ENCODE results near the gene ENPP6. TPM values are rescaled to one million over a fixed set of nuclear protein-coding genes. Genes with fewer than 3 reads are reported as not detected.

ENPP6 gene
- total RNA-seq, 1 donor from 2014 or later: 4.8 TPM

DNA sequence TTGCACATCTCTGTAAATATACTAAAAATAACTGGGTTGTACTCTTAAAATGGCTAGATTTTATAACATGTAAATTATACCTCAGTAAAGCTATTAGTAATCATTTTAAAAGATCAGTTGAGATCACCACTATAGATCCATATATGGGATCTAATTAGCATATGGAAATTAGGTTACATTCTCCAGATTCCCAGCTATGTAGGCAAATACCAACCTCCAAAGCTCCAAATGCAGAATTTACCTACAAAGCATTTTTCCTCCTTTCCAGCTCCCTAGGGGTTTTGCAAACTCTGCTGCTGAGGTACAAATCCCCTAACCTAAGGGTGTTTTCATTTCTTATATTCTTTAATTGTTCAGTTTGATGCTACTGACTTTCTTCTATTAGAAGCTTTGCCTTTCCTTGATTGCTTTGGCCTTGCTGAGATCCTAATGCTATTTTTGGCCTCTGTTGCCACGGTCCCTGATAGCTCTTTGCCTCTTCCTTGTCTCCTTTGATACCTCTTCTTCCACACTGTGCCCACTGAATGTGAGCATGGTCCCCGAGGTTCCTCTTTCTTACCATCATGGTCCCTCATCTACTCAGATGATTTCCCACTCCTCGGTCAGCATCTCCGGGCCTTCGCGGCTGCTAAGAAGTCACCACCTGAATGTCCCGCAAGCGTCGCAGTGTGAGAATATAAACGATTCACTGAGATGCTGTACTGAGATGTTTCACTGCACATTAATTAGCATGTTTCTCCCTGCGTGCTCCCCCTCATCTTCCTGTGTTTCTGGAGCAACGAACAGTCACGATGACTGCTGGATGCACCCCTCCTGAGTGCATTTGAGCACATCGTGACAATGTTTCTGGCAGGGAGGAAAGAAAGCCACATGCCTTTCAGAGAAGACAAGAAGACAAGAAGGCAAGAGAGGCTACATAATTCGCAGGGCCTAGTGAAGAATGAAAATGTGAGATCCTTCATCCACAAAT, 23.8 kb downstream of the ENPP6 start:
- intact Hi-C loops (cut with micrococcal nuclease): no loop called here

- intact Hi-C loops (cut with micrococcal nuclease): no loop called here
Observed at GRCh38 chr4:184192933-184193332, 24.7 kb downstream of the ENPP6 start.

GRCh38 chr4:184191267-184191666, 26.4 kb downstream of the ENPP6 start:
- intact Hi-C loops (cut with micrococcal nuclease): no loop called here

- intact Hi-C loops (cut with micrococcal nuclease): no loop called here
Observed at GRCh38 chr4:184190711-184191110, 27.0 kb downstream of the ENPP6 start.

GRCh38 chr4:184189966-184190365, 27.7 kb downstream of the ENPP6 start:
- intact Hi-C loops (cut with micrococcal nuclease): no loop called here

DNA sequence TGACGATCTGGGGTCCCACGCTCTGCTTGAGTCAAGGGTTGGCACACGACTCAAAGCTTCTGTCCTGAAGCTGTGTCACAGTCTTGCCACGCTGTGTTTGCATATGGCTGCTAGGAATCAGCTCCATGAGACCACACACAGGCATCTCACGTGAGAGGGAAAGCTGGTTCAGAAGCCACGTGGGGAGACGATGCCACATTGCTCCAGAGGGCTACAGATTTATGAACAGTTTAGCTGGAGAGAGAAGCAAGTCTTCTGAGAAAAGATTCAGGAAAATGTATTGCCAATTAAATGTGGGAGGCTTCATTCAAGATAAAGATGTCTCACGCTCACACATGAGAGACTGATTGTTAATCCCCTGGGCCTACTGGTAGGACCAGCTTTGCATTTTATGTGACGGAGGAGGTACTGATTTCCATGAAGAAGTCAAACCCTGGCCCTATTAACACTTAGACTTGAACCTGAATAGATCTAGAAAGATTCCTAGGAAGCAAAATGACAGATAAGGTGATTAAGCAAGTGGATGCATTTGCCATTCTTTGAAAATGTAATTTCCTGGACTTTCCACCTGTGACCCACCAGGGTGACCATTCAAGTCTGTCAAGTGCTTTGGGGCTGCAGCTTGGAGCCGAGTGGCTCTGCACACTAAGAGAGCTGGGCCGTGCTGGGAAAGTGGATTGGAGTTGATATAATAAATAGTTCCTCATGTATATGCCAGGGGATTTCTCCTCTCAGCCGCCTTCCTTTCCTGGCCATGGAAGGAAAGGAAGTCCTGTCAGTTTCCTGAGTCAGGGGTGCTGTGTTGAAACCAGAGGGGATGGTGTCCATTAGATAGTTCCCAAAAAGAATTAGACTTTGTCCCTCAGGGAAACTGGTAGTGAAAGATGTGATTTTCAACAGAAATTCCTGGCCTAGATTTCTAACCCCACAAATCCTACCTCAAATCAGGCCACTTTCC, 29.0 kb downstream of the ENPP6 start:
- intact Hi-C loops (cut with micrococcal nuclease): no loop called here

DNA sequence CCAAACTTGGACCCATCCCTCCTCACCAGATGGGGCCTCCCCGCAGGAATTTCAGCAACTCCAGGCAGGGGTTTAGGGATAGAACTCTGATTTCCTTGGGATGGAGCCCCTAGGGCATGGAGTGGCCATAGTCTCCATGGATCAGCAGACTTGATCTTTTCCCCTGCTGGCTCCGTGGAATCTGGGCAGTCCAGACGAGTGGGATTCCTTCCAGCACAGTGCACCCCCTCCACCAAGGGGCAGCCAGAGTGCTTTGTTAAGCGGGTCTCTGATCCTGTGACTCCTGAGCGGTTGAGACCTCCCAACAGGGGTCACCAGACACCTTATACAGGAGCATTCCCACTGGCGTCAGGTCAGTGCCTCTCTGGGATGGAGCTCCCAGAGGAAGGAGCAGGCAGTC, 40.4 kb downstream of the ENPP6 start:
- intact Hi-C loops (cut with micrococcal nuclease): no loop called here

- intact Hi-C loops (cut with micrococcal nuclease): no loop called here
Observed at GRCh38 chr4:184174571-184175488, 42.8 kb downstream of the ENPP6 start.

- intact Hi-C loops (cut with micrococcal nuclease): no loop called here
Observed at GRCh38 chr4:184171011-184171410, 46.7 kb downstream of the ENPP6 start.

DNA sequence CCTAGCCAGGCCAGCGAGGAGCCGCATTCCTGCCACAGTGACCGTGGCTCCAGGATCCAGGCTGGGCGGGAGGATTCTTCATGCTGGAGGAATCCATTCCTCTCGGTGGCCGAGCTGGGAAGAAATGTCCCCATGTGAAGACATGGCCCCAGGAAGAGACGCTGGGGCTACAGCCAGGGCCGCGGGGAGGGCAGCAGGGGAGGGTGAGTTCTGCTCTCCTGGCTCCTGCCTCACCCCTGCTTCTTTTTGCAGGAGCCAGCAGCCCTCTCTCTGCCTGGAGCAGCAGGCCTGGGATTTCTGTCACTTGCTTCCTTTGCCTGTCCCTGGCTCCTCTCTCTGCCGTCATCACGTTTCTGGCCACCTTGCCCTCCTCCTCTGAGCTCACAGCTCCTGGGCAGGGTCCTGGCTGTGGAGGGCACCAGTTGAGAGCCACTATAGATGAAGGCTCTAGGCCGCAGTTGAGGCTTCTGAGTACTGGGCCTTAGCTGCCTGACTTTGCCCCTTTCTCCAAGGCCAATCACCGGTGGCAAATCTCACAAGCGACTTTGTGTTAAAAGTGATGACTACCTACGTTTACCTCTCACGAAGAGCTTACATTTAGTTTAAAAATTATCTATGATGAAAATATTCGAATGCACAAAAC, 48.3 kb downstream of the ENPP6 start:
- intact Hi-C loops (cut with micrococcal nuclease): loop anchor here (2.0 to 5.0 kb wide), 2 partner anchors 142 to 447 kb away; no protein-coding TSS in a partner anchor

DNA sequence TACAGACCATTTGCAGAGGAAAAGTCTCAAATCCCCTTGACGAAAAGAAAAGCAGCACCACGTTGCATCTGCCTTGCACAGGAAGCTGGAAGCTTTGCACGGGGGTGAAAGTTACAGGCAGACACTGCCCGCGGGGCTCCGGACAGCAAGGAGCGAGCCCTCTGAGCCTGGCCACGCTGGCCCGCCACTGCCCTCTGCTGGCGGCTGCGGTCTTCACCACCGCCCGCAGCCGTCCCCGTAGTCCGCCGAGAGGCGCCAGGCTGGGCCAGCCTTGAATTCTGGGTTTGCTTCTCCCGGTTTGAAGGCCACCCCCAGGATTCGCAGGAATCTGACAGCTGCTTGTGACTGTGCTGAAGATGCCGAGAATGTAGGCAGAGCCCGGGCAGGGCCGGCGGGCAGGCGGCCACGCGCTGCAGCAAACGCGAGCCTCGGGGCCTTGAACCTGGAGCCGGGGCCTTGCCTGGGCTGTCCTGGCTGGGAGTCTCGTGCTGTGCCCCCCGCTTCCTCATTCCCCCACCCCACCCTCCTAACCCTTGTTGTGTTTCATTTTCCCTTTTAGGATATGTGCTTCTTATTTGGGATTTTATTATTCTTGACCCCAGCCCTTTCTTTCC, 49.2 kb downstream of the ENPP6 start:
- intact Hi-C loops (cut with micrococcal nuclease): loop anchor here (1.0 to 5.0 kb wide), 6 partner anchors 69 to 696 kb away; no protein-coding TSS in a partner anchor

DNA sequence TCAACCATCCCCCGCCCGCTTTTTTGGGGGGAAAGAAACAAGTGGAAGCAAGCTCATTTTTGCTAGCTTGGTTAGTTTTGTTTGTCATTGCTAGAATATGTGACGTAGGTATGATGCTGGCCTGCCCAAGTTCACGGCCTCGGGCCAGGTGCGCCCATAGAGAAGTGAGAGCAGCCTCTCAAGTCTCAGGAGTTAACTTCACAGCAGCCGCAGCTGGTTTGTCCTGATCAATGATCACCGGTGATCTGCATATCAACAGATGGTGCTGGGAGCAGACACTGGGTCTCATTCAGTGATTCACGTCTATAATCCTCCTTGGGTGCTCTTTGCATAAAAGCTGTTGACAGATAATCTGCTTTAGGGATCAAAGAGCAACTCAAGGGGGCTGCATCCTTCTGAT, 50.1 kb downstream of the ENPP6 start:
- intact Hi-C loops (cut with micrococcal nuclease): loop anchor here (5.0 kb wide), 1 partner anchor 140 kb away; no protein-coding TSS in a partner anchor

DNA sequence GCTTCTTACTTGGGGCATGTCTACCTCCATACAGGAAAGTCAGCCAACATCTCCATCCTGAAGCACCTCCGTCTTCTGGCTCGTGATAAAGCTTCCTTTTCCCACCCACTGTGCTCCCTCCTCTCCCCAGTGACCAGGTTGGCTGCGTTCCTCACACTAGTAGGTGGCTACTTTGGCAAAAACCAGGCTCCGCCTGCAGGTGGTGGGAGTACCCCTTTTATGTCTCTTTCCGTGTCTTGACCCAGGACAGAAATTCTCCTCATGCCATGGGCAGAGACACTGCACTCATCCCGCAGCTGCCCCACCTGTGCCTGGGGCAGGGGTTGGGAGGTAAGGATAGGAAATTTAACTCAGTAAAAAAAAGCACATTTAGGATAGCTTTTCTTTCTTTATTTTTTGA, 50.9 kb downstream of the ENPP6 start:
- intact Hi-C loops (cut with micrococcal nuclease): loop anchor here (5.0 kb wide), 1 partner anchor 139 kb away; no protein-coding TSS in a partner anchor

DNA sequence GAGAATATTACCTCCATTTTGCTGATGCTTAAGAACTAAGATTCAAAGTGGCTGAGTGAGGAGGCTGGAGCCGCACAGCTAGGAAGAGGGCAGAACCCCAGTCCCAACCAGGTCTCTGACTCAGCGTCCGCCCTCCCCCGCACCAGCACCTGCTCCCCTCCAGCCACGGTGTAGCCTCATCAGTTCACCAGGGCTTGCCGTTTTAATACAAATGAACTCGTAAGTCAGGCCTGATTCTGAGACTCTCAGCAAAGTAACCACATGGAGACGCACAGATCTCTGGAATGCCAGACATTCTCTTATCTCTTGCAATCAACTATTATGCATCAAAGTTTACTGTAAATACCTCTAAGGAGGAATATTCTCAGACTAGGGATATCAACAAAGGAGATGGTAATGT, 52.4 kb downstream of the ENPP6 start:
- intact Hi-C loops (cut with micrococcal nuclease): loop anchor here (5.0 kb wide), 1 partner anchor 138 kb away; no protein-coding TSS in a partner anchor

DNA sequence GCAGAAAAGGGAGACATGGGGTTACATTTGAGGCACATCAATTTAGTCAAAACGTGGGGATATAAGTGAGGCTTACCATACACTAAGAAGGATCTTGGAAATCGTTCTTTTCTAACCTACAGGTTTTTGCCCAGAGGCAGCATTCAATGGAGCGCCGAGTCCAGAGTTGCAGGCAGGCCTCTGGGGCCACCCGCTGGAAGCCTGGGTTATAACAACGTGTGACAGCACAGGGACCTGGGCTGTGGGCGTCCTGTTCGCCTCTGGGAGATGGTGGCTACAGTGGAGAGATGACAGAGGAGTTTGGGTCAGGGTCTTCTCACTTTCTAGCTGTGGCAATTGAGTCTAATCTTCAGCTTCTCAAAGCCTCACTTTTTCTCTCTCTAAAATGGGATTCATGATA, 53.9 kb downstream of the ENPP6 start:
- intact Hi-C loops (cut with micrococcal nuclease): loop anchor here (1.0 kb wide), 1 partner anchor 324 kb away; no protein-coding TSS in a partner anchor

DNA sequence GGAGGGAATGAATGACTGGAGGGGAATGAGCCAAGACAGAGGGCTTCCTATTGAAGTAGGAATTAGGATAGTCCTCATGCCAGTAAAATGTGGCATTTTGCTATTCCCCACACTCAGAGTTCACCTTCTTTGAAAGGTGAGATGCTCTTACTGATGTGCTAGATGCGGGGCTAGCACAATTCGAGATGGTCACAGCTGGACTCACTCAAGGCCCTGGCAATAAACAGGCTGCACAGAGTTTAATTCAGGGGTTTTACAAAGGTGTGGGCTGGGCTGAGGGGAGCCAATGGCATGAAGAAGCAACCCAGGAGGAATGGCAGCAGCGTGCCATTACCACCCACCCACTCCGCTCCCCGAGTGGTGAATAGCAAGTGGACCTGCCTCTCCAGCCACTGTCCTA, 55.1 kb downstream of the ENPP6 start:
- intact Hi-C loops (cut with micrococcal nuclease): no loop called here

- intact Hi-C loops (cut with micrococcal nuclease): no loop called here
Observed at GRCh38 chr4:184157322-184157721, 60.4 kb downstream of the ENPP6 start.

DNA sequence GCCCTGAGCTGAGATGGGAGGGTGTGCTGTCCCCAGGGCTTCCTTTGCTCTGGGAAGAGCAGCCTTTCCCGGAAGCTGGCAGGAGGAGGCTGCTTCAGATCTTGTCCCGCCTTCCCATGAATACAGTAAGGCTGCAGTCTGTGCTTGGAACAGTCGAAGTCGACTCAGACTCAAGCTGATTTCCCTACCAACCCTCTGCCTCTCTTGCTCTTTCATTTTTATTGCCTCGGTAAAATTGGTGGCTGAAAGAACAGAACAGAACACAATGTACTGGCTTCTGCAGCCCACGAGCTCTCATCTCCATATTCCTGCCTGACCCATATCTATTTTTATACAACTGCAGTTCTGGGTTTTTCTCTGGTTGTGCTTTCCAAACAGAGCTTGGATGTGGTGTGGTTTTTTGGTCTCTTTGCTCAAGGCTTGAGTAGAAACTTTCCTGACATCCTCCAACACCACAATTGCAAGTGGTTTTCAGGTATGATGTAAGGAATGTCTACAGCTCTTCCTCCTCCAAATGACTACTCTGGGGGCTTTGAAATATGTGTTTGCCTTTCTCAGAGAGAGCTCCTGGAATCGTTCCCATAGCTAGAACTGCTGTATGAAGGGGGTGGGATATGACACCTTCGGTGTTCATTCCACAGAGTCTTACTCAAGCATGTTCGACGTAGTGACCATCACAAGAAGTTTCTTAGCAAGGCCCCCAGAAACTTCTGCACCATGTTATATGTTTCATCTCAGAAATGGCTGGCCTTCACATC, 61.3 kb downstream of the ENPP6 start:
- intact Hi-C loops (cut with micrococcal nuclease): no loop called here

- intact Hi-C loops (cut with micrococcal nuclease): no loop called here
Observed at GRCh38 chr4:184154199-184154598, 63.5 kb downstream of the ENPP6 start.
